G401.6 (cell line): ENCODE results near the gene YJEFN3.

Experiments
- FAIRE-seq: peaks from 2 replicates; lab custom pipeline; 2012; peaks lifted over from hg19 to GRCh38; lab: Jason Lieb, UNC

The YJEFN3 gene

GRCh38 chr19:19540064-19540714, 11.5 kb downstream of the YJEFN3 start:
- no peak for FAIRE-seq

- FAIRE-seq, result no peak
Observed at GRCh38 chr19:19540715-19541515, 12.2 kb downstream of the YJEFN3 start.

GRCh38 chr19:19541616-19542015, 12.9 kb downstream of the YJEFN3 start:
- no peak for FAIRE-seq

- FAIRE-seq, result no peak
Observed at GRCh38 chr19:19542507-19542906, 13.8 kb downstream of the YJEFN3 start.

GRCh38 chr19:19543101-19543500, 14.4 kb downstream of the YJEFN3 start:
- no peak for FAIRE-seq

- FAIRE-seq, result no peak
Observed at GRCh38 chr19:19543640-19544039, 14.9 kb downstream of the YJEFN3 start.

- no peak for FAIRE-seq
Observed at GRCh38 chr19:19544257-19544953, 15.7 kb downstream of the YJEFN3 start.

- no peak for FAIRE-seq
Observed at GRCh38 chr19:19544954-19545591, 16.4 kb downstream of the YJEFN3 start.

- FAIRE-seq, result no peak
Observed at GRCh38 chr19:19545707-19546106, 17.0 kb downstream of the YJEFN3 start.

- FAIRE-seq, result no peak
Observed at GRCh38 chr19:19546751-19547162, 18.0 kb downstream of the YJEFN3 start.

GRCh38 chr19:19547674-19548336, 19.1 kb downstream of the YJEFN3 start:
- FAIRE-seq, result no peak

GRCh38 chr19:19548915-19549759, 20.4 kb downstream of the YJEFN3 start:
- FAIRE-seq, result no peak

GRCh38 chr19:19549804-19550464, 21.2 kb downstream of the YJEFN3 start:
- no peak for FAIRE-seq

GRCh38 chr19:19550485-19550929, 21.8 kb downstream of the YJEFN3 start:
- FAIRE-seq, result no peak

- FAIRE-seq, result no peak
Observed at GRCh38 chr19:19550972-19551852, 22.5 kb downstream of the YJEFN3 start.

GRCh38 chr19:19551853-19552192, 23.1 kb downstream of the YJEFN3 start:
- FAIRE-seq, result no peak

- no peak for FAIRE-seq
Observed at GRCh38 chr19:19552798-19553197, 24.1 kb downstream of the YJEFN3 start.

- no peak for FAIRE-seq
Observed at GRCh38 chr19:19553670-19554069, 25.0 kb downstream of the YJEFN3 start.
